Activated CD4-positive, alpha-beta T cell treated with anti-CD3 and anti-CD28 coated beads, Interleukin-2, amount 50 U/mL, for 1 hour (primary cell): ENCODE data around the gene RBMS1.

Experiments
- DNase-seq: peaks from one replicate; pipeline ENCODE4 v3.0.0-alpha.2; 2020

RBMS1 gene

DNA sequence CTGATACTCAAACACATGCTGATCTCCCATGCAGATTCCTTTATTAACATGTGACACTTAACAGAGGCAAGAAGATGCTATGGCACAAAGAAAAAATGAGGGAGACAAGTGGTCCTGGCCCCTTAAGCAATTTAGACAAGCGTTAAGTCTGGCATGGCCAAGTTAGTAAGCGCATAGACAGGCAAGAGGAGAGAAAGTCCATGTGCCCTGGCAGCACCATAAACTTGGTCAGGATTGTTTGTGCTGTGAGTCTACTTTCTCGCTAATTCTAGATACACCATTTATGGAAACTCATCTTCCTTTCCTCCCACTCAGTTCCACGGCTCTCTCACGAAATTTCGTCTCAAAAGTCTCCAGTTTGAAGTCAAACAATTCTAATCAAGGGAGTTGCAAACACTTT, 138.9 kb downstream of the RBMS1 start:
- no peak for DNase-seq

DNA sequence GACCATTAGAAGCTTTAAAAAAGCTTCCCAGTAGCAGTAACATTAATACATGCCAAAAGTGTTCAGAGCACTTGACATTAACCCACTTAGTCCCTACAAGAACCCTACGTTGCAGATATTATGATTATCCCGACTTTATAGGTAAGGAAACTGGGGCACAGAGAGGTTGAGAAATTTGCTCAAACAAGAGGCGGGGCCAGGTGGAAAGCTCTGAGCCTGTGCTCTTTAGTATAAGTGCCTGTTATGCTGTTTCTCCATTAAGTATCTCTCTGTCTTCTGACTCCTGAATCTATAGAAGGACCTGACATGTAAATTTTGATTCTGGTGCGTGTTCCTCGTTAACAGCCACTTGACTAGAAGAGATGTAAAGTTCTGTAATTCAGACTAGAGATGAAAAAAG, 139.8 kb downstream of the RBMS1 start:
- no peak for DNase-seq

DNA sequence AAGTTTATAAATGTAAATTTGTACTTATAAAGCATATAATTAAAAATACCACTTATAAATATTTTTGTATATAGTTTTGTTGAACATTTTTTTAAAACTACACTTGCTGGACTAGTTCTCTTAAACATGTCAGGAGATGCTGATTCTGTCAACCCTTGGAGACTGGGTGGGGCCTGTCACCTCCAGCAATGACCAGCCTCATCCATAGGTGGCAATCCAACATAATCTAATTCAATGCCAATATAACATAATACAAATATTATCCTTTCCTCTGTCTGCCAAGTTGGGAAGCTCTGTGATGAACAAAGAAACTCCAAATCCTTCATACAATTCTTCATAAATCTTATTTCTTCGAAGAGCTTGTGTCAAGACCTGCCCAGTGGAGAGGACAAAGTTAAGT, 140.4 kb downstream of the RBMS1 start:
- DNase-seq, result peak; percentile 28

DNA sequence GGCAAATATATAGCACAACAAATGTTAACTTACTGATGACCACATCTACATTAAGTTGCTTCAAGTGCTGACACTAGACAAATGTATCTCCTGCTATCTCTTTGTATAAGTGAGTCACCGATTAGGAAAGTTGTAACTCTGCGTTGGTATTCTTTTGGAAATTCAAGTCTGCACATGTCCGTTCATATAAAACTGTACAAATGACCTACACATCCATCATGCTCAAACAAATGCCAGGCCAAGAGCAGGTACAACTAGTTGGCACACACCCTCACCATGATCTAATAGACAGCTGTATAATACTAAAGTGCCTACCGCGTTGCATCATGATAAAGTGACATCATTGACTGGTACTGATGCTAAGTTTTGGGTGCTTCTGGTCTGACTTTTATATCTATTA, 141.1 kb downstream of the RBMS1 start:
- DNase-seq, result no peak

DNA sequence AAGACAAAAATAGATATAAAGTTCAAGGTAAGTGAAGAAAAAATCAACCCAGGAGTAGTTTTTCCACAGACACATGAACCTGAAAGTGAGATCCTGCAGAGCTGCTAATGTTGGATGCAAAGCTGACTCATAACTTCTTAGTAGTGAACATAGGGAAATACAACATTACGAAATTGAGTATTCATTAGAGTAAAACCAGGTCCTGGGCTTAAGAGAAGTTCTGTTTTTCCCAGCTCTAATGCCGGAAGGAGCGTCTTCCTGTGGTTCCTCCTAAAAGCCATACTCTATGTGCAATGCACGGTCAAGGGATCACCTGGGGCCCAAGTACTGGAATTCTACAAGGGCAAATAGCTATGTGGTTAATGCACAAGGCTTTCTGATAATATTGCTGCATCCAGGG, 141.7 kb downstream of the RBMS1 start:
- no peak for DNase-seq

DNA sequence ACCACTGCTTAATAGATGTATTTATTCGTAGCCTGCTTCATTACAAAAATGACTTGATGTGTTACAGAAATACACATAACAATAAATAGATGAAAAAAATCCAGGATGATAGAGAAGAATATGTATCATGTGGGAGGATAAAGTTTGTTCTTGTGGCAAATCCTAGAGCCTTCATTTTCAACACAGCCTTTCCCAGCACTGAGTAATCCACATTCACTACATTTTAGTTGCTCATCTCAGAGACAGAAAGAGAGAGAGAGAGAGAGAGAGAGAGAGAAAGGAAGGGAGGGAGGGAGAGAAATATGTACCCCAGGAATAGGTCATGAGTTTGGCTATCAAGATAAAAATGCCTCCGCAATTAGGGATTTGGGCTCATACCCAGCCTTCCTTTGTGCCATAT, 144.3 kb downstream of the RBMS1 start:
- DNase-seq, result no peak

DNA sequence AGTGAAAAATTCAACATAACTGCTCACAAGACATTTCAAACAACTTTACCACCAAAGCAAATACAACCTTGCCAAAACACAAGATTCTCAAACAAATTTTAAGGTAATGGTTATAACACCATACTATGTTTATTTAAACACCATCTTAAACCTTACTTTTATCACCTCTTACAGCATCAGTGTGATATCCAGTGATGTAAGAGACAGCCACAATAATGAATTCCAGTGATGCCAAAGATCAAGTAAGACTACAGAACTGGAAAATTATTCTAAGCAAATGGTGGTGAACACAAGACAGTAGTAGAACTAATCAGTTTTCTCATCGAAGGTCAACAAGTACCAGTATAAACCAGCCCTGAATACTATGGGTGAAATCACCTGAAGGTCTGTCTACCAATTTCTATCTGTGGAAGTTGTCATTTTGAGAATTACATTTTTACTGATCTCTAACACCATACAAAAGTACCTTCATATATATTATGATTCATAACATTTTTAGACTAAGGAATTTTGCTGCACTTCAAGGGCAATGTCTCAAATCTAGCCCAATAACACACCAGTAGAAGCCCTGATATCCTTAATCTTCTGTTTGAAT, 146.2 kb downstream of the RBMS1 start:
- DNase-seq, result no peak

DNA sequence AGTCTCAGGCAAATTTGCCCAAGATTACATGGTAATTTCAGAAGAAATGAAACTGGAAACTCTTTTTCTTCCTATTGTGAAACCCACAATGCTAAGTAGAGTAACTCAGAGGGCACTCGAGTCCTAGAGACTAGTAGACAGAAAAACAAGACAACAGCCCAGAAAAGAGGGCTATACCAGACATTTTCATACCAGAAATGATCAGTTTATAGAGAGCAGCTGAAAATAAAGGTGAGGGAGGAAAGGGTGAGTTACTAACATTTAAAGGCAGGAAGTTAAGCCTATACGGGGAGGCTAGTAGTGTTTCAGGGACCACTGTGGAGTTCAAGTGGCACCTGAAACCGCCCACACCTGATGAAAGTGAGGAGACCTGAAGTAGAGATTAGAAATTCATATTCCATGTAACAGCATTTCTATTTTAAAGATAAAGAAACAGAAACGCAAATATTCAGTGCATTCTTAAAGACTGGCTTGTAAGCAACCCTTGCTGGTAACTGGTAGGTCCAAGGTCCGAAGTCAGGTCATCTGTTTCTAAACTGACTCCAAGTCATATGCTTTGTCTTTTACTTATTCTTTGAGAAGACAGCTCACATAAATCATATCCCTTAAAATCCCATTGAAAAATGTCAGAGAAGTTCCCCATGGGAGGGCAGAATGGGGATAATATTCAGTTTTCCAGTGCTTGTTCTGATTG, 148.4 kb downstream of the RBMS1 start:
- no peak for DNase-seq

DNA sequence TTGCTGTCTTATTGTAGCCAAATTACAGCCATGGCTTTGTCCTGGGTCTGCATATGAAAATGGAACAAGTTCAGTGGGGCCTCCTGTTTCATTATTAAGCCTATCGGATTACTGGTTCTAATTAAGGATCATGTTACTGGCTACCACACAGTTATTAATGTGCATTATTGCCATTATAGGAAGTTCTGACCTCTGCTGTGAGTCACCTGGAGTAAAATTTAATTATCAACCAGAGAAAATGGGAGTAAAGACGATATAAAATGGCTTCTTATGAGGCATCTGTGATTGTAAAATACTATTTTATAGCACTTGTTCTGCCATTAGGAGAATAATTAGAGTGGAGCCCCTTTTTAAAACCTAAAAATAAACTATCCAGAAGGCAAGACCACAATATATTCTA, 150.2 kb downstream of the RBMS1 start:
- no peak for DNase-seq

DNA sequence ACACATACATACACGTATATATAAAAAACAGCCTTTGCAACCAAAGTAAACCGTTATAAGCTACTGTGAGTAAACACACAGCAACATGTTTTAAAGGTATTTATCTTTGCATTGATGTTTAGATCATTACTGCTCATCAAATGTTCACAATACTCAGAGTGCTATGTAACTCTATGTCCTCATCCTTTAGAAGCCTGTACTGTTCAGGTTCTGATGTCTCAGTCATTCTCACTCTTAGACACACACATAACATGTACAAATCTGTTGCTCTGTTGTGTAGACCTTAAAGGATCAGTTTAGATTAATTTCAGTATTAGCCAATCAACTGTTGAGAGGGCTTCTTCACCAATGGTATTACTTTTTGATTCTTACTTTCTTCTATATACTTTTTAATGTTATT, 153.9 kb downstream of the RBMS1 start:
- DNase-seq, result no peak

DNA sequence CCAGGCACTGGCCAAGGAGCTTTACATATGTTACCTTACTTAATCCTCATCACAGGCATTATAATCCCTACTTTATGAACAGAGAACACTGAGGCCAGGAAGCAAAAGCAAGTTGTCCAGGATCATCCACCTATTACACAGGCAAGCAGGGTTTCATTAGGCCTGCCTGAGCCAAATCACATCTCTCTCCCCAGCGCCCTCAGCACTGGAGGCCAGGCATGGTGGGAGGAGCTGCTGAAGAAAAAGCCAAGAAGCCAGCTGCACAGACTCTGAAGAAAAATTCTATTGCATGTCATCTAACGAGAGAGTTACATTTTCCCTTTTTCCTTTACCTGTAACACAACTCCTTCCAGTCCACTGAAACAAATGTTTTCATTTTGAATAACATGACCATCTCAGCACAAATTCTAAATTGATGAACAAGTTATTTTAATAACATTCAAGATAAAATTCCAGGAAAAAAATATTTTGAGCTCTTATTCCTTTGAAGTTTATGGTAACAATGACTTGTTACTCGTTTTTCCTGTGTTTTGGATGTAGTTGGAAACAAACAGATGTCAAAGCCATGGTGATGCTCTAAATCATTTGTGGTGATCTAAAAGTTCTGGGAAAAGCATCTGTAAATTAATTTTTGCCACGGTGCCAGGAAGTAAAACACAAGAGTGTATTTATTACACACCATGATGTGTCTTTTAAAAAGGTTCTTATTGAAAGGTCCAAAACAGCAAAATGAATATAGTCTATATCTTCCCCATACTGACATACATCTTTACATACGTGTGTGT, 154.5 kb downstream of the RBMS1 start:
- DNase-seq, result no peak

DNA sequence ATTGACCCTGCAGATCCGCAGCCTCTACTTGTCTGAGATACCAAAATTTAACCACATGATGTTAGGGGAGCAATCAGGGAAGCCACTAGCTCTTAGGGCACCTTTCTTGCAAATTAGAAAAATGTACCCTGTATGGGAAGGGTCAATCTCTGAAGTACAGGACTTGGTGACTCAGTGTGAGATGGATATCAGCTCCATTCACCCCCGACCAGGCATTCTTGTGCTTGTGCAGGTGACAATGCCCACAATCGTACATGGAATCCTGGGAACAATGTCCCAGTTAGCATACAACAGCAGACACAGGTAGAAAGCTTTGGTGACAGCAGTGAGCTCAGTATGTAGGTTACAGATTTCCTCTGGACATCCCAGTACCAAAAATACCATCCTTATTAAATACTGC, 155.9 kb downstream of the RBMS1 start:
- DNase-seq, result no peak

DNA sequence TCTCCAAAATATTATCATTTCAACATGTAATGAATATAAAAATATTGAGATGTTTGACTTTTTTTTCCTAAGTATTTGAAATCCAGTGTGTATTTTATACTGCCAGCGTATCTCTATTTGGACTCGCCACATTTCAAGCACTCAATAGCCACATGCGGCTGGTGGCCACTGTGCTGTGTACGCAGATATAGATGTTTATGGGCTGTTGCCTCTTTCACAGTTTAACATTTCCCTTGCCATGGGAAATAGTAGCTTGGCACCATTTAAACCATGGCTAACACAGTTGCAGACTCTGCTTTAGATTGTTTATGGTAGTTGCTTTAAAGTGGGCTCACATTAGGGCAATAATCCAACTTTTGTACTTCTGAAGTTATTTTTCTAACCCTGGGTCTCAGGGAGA, 157.0 kb downstream of the RBMS1 start:
- no peak for DNase-seq

DNA sequence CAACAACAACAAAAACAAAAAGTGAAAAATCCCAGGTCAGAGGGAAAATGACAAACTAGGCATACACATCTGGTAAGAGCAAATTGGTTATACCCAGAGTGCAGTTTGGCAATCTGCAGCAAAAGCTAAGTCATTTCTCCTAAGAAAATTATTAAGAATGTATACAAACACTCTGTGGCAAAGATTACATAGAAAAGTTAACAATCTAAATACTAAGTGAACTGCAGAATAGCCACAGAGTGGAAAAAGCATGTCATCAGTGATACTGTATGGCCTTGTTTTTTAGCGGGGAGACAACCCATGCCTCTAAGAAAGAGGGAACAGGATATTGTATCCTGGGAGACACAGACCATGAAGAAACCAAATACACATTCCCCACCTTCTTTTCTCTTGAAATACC, 157.5 kb downstream of the RBMS1 start:
- DNase-seq, result no peak

DNA sequence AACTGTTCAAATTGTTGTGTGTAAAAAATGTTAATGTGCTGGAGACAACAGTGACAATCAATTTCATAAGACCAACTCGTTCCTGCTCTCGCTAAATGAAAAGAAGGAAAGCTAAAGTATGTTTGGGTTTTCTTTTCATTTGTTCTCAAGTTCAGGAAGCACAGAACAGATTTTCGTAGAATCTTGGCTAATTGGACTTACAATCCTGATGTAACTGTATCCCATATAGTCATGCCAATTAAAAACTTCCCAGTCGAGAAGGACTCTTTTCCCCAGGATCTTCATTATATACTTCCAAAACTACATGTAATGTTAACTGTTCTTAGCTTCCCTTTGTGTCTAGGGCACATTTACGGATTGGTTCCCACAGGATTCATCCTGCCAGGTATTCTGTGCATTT, 158.2 kb downstream of the RBMS1 start:
- no peak for DNase-seq

DNA sequence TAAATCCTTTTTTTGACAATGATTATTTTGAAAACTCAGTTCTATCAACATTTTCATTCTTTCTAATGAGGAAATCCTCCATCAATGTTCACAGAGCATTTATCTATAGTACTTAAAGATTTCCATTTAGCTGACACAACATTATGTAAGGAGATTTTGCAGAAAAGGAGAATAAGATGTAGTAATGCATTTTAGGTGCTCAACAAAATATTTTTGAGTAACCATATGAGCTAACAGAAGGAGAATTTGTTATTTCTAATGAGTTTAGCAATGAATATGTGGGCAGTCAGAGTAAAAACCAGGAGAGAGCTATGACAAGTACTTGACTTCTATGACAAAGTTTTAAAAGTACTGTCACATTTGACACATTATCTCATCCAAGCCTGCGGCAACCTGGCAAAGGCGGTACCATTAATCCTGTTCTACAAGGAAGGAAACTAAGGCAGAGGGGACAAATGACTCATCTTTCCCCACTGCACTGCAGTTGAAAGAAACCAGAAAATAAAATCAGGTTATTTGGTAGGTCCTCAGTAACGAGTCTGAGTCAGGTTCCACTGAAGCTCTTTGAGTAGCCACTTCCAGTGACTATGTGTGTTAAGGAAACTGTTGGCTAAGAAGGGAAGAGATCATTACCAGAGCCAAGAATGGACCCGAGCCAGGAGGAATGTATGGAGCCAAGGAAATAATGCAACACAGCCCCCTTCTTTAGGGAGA, 159.4 kb downstream of the RBMS1 start:
- peak; percentile 18 for DNase-seq

DNA sequence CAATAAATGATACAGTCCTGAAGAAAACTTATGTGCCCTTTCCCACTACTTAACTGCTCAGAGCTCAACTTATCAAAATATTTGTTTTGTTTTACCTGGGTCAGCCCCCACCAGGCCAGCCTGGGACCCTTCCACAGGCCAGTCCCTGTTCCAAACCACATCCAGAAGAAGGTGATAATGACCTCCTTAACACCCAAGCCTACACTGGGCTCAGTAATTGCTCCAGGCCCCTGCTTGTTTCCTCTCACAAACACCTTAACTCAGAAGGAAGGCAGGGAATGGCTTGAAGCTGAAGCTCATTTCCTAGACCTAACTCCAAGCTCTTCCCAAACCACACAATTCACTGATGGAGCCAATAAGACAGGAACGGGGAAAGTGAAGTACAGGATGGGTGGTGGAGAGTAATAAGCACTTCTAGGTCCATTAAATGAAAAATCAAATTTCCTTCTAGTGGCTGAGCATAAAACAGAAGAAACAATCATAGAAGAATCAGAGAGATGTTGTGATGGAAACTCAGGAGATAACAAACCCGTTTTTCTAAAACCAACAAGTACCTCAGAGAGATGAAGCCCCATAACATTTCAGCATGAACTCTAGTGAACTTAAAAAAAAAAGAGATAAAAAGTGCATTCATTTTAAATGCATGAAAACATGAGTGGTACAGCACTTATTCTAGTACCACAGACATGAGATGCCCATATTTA, 160.1 kb downstream of the RBMS1 start:
- DNase-seq, result no peak

DNA sequence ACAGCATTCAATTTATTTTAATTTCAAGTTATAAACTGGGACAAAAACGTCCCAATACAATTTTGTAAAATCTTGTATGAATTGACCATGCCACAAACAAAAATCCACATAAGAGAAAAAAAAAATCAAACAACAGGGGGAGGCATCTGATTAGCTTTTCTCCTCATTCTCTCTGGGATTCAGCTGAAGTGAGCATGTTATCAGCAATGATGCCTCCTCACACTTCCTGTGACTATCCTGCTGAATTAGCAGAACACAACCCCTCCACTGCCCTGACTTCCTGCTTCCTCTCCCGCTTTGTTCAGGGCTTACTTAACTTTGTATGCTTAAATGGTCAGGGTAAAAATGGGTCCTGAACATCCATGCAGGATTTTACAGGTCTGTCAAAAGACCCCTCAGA, 161.3 kb downstream of the RBMS1 start:
- DNase-seq, result no peak

DNA sequence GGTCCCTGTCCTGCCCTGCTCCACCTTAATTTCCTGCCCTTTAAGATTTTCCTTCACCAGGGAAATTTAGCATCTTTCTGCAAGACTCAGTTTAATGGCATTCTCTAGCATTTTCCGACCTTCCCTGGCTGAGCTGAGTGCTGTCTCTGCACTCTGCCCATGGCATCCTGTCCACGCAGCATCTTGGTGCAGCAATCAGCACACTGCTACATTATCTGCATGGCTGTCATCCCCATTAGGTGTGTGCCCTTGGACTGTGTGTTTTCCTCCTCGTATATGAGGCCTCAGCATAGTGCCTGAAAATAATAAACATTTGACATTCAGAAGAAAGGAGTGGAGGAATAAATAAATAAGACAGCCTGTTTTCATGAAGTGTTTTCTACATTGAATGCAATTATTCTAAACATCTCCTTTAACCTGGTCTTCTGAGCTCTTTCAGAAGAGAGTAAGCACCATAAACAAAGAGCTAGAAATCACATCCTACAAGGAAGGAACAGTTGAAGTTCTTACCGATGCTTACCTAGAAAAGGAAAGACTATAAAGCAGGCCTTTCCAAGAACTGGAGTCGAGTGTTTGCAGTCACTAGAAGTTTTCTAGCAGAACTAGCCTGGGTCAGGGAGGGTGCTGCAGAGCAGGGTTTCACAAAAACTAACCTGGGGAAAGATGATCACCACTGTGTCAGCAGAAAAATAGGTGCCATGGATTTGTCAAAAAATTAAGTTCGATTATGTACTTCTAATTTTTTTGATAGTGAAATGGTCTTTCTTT, 162.2 kb downstream of the RBMS1 start:
- no peak for DNase-seq

DNA sequence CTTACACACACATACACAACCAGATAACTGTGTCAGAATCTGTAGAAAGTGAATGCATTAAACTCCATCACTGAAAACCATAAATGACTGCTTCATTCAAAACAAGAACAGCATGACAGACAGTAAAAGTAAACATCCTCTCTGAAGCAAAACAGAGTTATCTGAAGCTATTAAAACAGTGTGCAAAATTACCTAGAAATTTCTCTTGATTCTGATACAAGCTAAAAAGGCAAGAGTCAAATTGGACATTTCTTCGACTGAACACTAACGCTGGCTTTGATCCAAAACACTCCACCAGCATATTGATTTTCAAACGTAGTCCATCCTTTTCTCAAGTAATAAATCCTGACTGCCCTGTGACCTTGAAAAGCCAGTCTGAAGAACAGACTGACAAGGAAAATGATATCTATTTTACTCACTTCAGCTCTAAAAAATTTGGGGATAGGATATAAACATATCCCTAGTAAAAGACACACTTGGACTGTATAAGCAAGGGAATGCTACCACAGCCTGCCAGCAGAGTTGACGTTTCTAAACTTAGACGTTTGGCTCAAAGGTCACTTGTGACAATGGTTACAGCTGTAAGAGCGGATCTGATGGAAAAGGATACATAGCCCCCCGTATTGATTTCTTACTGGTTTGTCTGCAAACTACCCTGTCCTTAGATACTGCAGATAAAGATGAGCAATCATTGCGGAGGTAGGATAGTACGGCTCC, 164.6 kb downstream of the RBMS1 start:
- DNase-seq, result no peak

DNA sequence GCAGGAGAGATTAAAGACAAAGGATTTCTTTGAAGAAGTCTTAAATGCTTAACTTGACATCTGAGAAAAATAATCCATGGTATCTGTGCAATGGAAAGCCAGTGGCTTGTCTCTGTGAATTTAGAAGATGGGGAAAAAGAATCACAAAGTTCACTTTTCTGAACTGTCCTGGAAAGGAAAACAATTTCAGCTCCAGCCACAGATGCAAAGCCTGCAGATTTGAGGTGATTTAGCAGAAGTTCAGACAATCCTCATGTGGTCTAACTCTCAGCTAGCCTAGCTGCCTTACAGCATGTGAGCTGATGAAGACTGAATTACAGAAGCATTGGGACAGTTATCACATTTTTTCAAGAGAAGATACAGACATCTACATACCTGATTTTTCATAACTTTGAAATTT, 166.8 kb downstream of the RBMS1 start:
- DNase-seq, result no peak

DNA sequence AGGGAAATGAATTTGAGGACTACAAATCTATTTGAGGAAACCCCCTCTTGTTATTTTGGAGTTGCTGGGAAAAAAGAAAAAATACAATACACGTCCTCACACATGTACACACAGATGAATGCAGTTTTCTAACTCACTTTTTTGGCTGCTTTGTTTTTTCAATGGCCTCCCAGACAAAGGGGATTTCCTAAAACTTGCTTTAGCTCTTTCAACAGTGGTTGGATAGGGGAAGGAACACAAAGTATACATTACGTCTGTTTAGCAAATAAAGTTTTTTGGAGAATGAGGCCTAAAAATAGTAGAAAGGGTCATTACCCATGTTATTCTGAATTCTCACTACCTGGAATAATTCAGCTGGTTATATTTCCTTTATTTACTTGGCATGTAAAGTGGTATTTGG, 168.2 kb downstream of the RBMS1 start:
- DNase-seq, result no peak
